C4-2B (cell line): ENCODE results near the gene SPIB.

ENCODE experiments used
- CTCF ChIP-seq: fragments of 450-650 bp; conservative IDR thresholded peaks from 2 replicates; pipeline ENCODE4 v1.5.1; 2017; ENCODE audit warnings: mild to moderate bottlenecking
- ZFX ChIP-seq: fragments of 450-650 bp; IDR thresholded peaks from 2 replicates; pipeline ENCODE4 v1.6.1; 2017

GRCh38 chr19:50453243-50453642 is 34.5 kb downstream of the SPIB start:
- no peak for TF ChIP-seq CTCF
- no peak for TF ChIP-seq ZFX
